ENCODE results near the gene CMTR1.
"Not testable (repeated sequence)": the region's sequence is repeated elsewhere in the genome, so short reads cannot be mapped to it uniquely, and the experiment has no call there.

The CMTR1 gene

DNA sequence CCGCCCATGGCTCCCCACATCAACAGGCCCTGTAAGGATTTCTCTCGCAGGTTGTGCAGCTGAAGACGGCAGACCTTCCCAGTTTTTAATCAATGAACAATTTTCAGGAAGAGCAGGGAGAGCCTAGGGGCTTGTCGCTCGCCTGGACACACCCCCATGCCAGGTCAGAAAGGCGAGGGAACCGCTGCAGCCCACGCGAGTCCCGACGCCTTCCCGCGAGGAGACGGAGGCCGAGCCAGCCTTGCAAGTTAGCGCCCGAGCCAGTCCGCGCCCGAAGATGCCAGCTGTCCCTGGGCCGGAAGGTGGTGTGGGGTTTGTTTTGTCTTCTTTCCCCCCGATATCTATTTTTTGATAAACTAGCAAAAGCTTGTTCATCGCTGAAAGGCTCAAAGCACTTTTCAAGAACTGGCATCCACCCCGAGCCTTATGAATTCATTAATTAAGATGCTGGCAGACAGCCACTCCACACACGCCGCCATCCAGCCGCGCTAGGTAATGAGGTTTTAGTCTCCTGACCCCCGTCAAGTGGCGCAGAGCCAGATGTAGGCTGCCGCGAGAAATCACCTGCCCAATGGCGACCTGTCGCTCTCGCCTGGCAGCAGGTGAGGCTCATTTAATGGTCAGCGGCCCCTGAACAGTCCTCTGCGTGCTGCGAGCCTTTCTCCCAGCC, 60.1 kb downstream of the CMTR1 start:
- DNase-seq (ENCODE audit: low read depth), result no peak

DNA sequence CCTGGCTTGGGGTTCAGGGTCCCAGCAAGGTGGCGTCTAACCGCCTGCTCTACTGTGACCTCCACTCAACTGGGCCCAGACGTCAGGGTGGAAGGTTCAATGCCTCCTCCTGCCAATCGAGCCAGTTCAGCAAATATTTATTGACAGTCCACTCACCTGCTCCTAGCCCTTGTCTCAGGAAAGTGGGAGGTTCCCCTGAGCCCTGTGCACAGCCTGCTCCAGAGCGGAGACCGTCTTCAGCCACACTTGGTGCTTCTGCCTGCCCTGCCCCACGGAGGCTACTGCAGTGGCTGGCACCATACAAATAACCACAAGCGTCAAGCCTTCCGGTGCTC, 60.6 kb downstream of the CMTR1 start:
- DNase-seq (ENCODE audit: low read depth), result no peak

DNA sequence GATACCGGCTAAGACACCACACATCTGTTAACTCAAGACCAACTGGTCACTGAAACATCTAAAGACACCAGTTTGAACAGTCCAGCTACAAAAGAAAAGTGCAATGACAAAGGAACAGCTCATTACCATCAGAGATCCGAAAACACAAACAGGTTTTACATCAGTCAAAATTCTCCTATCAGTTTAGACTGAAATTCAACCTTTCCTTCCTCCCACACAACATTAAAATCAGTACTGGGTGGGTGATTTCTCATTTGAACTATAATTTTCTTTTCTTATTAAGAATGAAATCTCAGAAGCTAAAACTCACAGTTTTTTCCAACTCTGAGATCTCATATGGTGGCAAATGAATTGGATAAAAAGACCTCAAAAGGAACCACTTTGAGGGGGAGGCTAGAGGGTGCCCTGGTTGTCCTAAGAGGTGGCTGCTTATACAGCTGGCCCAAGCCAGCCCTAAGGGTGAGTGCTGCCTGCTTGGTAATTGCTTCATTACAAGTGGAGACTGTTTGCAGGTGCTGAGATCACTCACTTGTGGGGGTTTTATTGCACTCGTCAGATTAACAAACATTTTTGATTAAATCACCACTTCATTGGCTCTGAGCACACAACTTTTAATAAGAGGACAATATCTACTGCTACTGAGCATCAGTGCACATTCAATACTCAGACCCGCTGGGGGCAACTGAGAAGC, 62.4 kb downstream of the CMTR1 start:
- no peak for DNase-seq (ENCODE audit: low read depth)

DNA sequence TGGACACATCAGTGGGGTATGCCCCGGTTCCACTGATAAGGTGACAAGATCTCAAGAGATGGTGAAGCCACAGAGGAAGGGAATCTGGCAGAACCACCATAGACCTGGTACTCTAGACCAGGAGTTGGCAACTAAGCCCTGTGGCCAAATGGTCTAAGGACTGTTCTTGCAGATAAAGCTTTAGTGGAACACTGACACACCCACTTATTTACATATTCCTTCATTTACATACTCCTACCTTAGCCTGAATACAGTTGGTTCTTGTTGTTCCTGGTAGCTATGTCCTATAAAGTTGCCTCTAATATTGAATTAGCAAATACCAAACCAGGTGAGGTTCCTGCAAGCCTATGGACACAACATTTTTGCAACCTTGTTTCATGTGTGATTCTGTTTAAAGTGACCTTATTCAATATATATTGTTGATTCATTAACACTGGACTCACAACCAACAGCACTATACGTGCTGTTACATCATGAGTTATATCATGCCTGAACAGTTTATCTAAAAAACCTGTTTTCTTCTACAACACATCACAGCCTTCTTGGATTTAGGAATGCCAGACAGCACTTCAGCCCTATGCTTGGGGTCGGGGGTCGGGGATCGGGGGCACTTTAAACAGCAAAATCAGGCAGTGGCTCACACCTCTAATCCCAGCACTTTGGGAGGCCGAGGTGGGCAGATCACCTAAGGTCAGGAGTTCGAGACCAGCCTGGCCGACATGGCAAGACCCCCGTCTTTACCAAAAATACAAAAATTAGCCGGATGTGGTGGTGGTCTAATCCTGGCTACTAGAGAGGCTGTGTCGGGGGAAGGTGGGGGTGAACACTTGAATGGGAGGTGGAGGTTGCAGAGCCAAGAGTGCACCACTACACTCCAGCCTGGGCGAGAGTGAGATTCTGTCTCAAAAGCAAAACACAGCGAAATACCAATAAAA, 64.2 kb downstream of the CMTR1 start:
- no peak for DNase-seq (ENCODE audit: low read depth)

DNA sequence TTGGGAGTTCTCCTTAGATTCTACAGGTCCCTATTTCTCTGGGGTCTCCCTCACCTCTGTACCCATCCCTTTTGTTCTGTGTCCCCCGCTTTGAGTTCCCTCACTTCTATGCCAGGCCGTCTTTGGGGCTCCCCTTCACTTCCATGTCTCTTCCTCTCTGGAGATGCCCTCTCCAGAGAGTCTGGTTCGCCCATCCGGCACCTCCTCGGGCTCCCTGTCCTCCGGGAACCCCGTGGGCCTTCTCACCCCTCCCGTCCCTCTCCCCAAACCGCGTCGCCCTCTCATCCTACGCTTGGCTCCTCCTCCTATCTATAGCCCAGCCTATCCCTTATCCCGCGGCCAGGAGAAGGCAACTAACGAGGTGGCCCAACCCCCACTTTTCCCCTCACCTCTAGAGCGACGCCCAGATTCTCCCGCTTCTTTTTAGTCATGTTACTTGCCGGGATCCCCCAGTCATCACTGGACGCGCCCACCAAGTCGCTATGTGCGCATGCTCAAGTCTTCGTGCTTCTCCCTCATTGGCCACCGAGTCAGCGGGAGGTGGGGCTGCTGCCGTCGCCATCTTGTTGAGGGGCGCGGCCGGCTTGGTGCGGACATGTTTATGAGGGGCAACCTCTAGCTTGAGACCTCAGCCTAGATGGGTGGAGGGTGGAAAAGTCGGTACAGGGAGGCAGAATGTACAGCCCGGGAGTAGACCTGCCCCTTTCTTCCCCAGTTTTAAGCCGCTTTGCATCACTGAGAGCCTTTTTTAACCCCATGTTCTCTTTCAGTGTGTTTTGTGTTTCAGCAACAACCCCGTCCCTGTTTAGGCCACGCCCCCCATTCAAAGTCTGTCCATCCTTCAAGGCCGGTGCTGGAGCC, 66.6 kb downstream of the CMTR1 start, which contains the start of gene CCDC167:
CCDC167 (minus strand) TSS at position 461 of the 861 bp plus-strand sequence; CDS start at position 431, 30 bp downstream.
- DNase-seq (ENCODE audit: low read depth), result peak; percentile 92

DNA sequence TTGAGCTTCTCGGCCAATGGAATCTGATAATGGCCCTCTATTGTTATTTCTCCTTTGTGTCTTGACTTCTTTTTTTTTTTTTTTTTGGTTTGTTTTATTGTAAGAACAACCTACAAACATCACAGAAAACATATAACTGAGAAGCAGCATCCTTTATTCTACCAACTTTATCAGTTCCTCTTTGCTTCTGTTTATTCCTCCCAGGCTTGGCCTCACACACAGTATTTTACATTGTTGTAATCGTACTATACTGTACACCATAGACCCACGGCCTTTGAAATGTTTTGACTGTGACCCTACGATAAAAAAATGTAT, 67.2 kb downstream of the CMTR1 start:
- DNase-seq (ENCODE audit: low read depth), result no peak

DNA sequence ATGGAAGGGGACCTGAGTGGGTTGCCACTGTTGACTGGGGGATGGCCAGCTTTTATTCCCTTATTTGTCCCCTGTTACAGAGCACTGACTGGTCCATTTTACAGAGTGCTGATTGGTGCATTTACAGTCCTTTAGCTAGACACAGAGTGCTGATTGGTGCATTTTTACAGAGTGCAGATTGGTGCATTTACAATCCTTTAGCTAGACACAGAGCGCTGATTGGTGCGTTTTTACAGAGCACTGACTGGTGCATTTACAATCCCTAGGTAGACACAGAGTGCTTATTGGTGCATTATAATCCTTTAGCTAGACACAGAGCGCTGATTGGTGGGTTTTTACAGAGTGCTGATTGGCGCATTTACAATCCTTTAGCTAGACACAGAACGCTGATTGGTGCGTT, 67.9 kb downstream of the CMTR1 start:
- DNase-seq (ENCODE audit: low read depth), result not testable (repeated sequence)

DNA sequence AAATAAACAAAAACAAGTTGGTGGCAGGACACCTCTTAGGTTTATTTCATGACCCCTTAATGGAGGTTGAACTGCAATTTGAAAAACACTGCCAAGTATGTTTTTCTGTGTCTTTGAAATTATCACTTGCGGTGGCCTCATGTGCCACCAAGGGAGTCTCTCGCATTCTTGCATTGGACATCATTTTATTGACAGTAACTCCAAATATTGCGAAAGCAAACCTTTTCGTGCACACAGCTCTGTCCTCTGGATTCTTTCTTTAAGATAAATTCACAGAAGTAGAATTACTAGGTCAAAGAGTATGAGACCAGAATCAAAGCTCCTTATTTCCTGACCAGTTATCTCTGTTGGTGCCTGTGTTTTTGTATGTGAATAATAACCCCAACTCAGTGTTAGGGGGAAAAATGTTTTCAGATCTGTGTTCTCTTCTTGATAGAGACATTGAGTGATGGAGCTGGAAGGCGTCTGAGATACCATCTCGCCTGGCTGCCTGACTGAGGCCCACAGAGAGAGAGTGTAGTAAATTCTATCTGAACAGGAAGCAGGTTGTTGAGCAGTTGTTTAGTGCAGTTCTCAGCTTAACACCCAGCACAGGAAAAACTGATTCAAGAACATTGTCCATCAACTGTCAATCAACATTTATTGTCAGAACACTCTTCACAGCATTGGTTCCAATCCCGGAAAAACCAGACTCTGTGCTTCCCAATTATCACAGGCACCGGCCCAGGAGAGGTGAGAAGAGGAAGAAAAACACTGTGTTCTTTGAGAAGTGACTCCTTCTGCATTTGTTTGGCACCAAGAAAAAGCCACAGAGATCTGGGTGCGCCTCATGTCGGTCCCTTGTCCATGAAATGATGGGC, 68.8 kb downstream of the CMTR1 start:
- DNase-seq (ENCODE audit: low read depth), result no peak

DNA sequence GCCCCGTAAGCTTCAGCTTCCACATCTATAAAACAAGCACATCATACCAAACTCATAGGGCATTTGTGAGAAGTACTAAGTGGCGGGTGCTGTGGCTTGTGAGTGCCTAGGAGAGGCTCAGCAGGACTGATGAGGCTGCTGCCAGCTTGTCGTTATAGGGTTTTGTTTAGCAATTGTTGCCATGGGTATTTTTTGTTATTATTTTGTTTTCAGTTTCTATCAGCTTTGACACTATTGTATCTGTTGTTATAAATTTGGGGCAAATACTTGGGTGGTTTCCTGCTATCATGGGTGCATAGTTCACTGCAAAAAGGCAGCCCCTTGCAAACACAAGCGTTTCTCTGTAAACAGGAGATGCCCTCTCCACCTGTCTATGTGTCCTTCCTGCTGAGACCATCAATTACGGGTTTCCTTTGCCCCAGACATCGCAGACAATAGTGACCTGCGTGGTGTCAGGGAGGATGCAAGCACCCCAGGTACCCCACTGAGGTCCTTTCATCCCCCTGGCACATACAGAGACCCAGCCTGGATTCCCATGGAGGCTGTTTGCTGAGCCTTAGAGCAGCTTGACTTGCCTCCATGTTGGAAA, 69.8 kb downstream of the CMTR1 start:
- no peak for DNase-seq (ENCODE audit: low read depth)

DNA sequence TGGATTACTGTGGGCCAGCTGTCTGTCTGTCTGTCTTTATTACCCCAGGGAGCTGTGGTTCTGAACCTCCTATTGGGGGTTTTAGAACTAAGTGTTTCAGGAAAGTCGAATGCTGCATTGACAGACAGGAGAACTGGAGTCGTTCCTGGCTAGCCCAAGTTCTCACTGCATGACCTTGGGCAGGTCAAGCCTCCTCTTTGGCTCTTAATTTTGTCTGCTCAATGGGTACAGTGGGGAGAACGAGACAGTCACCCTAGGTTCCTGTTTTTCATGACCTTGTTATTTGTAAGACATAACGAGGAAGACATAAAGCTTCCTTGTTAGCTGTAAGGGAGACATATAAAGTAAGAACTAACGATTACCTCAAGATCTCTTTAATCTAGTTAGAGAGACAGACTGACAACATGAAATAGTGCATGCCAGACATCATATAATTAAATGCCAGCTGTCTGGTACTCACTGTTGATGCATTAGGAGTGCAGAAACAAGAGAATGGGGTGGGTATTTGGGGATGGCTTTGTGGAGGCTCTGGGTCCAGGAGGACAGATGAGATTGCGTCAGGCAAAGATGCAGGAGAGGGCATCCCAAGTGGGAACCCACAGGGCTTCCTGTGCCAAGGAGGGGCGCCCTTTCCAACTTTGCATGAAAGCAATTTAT, 70.4 kb downstream of the CMTR1 start:
- no peak for DNase-seq (ENCODE audit: low read depth)

DNA sequence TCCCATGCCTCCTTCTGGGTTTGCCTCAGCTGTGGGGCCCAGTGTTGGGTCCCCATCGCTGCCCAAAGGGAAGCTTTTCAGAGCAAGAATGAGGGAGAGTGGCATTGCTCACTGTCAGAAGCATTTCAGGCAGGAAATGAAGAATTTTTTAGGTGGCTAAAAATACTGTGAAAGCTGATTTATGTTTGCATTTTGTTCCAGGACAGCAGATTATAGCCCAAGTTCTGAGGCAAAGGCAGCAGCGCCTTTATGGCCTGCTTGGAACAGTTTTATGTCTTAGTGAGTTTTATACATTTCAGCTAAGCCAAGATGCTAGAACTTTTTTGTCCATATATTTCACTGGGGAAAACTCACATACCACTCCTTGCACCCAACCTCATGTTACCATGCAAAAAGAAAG, 71.0 kb downstream of the CMTR1 start:
- DNase-seq (ENCODE audit: low read depth), result no peak

DNA sequence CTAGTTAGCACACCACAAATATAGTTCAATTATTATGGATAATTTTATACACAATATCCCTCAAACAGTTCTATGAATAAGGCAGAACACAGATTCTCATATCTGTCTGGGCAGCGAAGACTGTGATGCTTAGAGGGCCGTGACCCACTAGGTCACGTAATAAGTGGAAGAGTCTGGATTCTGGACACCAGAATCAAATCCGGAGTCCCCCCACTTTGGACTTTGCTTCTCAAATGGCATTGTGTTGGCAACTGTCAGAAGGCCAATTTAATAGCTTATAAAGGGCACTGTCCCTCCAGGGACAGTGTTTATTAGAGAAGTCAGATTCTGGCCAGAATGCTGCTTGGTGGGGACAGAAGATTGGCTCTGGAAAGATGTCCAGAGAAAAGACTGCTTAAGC, 73.5 kb downstream of the CMTR1 start:
- no peak for DNase-seq (ENCODE audit: low read depth)

DNA sequence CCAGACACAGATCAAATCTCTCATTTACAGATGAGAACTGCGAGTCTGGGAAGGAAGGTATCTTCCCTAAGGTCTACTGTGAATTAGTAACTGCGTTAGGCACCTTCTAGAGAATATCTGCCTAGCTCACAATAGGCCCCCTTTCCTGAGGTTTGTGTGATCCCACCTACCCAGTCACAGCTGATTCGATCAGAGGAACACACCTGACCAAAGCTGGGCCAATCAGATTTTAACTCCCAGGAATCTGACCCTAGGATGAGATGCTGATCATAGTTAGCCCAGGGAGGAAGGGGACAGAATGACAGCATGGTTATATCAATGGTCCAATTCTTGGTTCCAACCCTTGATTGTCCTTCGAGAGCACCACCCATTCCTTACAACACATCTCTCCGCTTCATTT, 74.1 kb downstream of the CMTR1 start:
- DNase-seq (ENCODE audit: low read depth), result no peak

DNA sequence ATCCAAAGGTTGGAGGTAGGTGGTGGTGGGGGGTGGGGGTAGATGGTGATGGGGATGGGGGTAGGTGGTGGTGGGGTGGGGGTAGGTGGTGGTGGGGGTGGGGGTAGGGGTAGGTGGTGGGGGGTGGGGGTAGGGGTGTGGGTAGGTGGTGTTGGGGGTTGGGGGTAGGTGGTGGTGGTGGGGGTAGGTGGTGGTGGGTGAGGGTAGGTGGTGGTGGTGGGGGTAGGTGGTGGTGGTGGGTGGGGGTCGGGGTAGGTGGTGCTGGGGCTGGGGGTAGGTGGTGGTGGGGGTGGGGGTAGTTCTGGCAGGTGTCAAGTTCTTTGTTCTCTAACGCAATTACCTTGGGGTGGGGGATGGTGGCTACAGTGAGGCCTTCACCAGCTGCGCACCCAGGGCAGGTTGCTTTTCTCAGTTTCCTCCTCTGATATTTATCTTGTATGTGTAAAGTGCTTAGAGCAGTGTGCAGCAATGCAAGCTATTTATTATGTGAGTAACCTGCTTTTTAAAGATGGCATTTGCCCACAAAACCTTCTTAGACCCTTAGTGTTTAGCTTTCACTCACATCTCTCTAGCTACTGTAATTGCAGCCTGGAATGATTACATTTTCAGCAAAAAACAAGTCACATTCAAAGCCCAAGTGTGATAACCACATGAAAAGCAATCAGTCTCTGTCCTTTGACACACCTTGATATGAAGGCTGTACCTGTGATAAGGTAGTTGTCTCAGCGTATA, 74.8 kb downstream of the CMTR1 start:
- no peak for DNase-seq (ENCODE audit: low read depth)

DNA sequence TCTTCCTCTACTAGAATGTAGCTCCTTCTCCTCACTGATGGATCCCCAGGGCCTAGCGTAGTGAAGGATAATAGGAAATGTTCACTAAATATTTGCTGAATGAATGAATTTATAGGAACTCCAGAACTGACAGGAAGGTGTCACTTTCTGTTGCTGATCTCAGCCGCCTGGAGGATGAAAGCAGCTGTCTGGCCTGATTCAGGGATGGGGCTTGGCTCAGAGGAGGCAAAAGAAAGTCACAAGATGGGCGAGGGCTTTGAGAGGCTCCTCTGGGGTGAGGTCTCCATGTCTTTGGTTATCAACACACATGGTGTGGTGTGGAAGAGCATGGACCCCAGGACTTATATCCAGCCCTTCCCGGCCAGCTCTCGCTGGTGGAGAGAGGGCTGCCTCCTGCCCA, 78.2 kb downstream of the CMTR1 start:
- DNase-seq (ENCODE audit: low read depth), result no peak

DNA sequence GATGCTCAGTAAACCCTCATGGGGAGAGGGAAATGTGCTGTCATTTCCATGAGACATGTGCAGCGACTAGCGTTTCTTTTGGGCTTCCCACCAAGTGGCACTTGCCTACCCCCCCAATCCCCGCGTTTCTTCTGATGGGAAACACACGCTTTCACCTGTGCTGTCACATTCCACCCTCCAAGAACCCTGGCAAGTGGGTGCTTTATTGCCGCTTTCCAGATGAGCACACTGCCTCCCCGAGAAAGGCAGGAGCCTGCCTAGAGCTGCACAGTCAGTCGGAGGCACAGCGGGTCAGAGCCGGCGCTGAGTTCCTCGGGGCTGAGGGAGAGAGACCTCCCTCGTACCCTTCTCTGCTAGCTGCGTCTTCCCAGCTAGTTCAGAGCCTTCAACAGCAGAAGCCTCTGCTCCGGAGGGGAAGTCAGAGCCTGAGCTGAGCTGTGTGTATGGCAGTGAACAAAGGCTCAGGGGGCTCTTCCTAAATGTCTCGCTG, 78.9 kb downstream of the CMTR1 start:
- DNase-seq (ENCODE audit: low read depth), result no peak

DNA sequence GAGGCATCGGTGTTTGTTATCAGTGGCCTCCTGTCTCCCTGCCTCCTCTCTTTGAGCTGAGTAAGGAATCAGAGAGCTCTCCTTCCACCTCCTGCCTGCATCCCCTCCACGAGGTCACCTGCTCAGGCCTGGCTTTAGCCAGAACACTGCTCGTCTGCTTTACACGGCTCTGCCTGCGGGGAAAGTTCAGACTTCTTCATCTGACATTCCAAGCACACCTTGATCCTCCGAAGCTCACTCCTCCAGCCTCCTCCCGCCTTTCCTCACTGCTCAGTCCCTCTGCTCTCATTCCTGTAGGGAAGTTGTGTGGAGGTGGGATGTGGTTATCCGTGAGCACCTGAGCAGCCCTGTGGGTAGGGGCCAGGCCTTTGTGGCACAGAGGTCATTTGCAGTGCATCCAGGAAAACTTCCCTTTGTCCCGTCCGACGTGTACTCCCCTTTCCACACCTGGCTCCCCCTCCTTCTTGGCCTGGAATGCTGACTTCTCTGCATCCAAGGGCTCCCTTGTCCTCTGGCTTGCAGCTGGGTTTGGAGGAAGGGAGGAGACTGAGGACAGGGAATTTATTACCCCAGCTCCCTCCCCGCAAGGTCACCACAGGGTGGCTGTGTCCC, 79.5 kb downstream of the CMTR1 start:
- DNase-seq (ENCODE audit: low read depth), result no peak

DNA sequence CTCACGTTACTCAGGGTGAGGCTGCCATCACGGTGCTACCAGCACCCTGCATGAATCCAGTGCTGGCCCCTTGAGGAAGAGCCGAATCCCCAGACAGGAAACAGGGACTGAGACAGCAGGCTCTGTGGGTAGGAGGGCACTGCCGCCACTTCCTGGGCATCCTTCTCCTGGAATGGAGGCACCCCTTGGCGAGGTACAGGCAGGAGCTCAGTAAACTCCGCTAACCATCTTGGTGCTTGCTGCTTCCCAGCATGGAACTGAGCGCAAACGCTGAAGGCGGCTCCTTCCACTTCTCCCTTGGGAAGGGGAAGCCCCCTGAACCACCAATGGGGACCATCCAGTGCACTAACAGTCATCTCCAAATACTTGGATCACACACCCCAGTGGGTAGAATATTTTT, 80.1 kb downstream of the CMTR1 start:
- DNase-seq (ENCODE audit: low read depth), result no peak

DNA sequence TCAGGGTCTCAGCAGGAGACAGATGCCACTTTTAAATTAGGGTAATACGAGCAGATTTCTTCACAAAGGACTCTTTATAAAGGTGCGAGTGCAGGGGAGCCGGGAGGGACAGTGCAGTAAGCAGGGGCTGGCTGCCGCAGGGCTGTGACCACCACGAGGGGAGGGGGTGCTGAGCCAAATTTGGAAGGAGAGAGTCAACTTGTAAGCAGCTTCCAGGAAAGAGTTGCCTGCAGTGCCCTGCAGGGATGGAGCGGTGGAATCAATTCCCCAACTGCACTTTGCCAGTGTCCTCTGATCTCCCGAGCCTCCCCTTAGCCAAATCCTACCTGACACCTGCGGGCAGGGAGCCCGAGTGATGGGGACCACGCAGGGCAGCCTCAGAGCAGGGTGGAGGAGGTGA, 80.6 kb downstream of the CMTR1 start:
- no peak for DNase-seq (ENCODE audit: low read depth)
